Measurements from ENCODE around the gene TSPAN1.
"Not testable (repeated sequence)": the region's sequence is repeated elsewhere in the genome, so short reads cannot be mapped to it uniquely, and the experiment has no call there.

Gene TSPAN1

GRCh38 chr1:46215504-46215903 lies 40.6 kb downstream of the TSPAN1 start:
- no peak for TF ChIP-seq CTCF (IDR thresholded peaks at IDR 0.05; ENCODE audit: borderline replicate concordance, insufficient read depth, low read depth, low read length)
- H3K4me3 ChIP-seq (ENCODE audit: low read depth, low read length): no peak overlapping the region

- no peak overlapping the region for H3K4me3 ChIP-seq (ENCODE audit: low read depth, low read length)
- TF ChIP-seq CTCF (IDR thresholded peaks at IDR 0.05; ENCODE audit: borderline replicate concordance, insufficient read depth, low read depth, low read length): no peak
These were observed 43.6 kb downstream of the TSPAN1 start for GRCh38 chr1:46218443-46218842.

GRCh38 chr1:46219551-46220520 lies 44.9 kb downstream of the TSPAN1 start:
- H3K4me3 ChIP-seq (ENCODE audit: low read depth, low read length): no peak overlapping the region

GRCh38 chr1:46220808-46221207 lies 45.9 kb downstream of the TSPAN1 start:
- TF ChIP-seq CTCF (IDR thresholded peaks at IDR 0.05; ENCODE audit: borderline replicate concordance, insufficient read depth, low read depth, low read length): no peak
- H3K4me3 ChIP-seq (ENCODE audit: low read depth, low read length): no peak overlapping the region

More at GRCh38 chr1:46219551-46220520, 44.9 kb downstream of the TSPAN1 start:
- no peak for TF ChIP-seq CTCF (IDR thresholded peaks at IDR 0.05; ENCODE audit: borderline replicate concordance, insufficient read depth, low read depth, low read length)

GRCh38 chr1:46221749-46222148 lies 46.9 kb downstream of the TSPAN1 start:
- H3K4me3 ChIP-seq (ENCODE audit: low read depth, low read length): no peak overlapping the region
- TF ChIP-seq CTCF (IDR thresholded peaks at IDR 0.05; ENCODE audit: borderline replicate concordance, insufficient read depth, low read depth, low read length): no peak

- H3K4me3 ChIP-seq (ENCODE audit: low read depth, low read length): not testable (repeated sequence)
These were observed 48.2 kb downstream of the TSPAN1 start for GRCh38 chr1:46223055-46223454.

- no peak overlapping the region for H3K4me3 ChIP-seq (ENCODE audit: low read depth, low read length)
- peak; percentile 87 for TF ChIP-seq CTCF (IDR thresholded peaks at IDR 0.05; ENCODE audit: borderline replicate concordance, insufficient read depth, low read depth, low read length)
These were observed 48.6 kb downstream of the TSPAN1 start for GRCh38 chr1:46223472-46223943.
